Testis (tissue), 2 donors: ENCODE measurements around the gene ZBTB2.

Experiments used
- CTCF ChIP-seq, 3 experiments: fragments of 450-650 bp in 2 of 3; fragments of 200-600 bp in 1 of 3; sonication (generic) in 1 of 3; IDR thresholded peaks; one replicate each; pipeline ENCODE4 v1.5.1; 2016 to 2019; ENCODE audit warnings: antibody characterized with exemption in 3 of 3, mild to moderate bottlenecking in 2 of 3, moderate library complexity in 1 of 3
- POLR2A ChIP-seq: fragments of 450-650 bp; IDR thresholded peaks from one replicate; pipeline ENCODE4 v1.6.1; 2017; ENCODE audit warnings: antibody characterized with exemption, mild to moderate bottlenecking, moderate library complexity

DNA sequence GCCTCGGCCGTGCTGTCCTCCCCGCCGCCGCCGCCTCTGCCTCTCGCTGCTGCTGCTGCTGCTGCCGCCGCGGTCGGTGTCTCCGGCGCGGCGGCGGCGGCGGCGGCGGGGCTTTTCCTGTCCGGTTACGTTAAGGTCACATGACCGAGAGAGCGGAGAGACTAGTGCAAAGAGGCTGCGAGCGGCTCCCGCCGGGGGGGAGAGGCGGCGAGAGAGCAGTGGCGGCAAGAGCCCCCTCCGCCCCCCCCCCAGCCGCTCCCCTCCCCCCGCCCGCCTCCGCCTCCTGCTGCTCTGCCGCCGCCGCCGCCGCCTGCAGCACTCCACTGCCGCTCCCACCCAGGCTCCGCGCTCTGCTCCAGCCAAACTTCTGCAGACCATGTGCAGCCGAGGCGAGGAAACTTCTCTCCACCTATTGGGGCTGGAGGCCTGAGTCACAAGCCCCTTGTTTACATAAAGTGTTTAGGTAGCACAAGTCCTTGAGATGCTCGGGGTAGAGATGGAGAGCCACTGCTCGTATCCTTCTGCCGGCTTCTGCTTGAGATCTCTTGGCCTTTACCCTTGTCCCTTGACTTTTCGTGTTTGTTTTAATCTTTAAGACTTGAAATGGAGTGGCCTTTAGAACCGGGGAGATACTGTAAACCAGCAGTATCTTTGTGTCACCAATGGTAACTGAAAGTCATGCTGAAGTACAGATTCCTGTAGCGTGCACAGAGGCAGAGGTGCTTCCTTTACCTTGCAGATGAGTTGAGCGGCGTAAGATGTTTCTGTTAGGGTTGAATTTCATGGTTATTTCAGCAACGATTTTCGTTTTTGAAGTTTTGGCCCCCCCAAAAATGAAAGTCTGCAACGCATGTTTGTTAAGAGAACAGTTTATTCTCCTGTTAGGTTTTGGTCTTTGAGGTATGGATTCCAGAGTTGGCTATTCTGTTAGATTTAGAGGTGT lies at the start of gene ZBTB2:
- TF ChIP-seq CTCF (IDR thresholded peaks at IDR 0.05) (no peak), POLR2A (no peak)
